DND-41 (cell line): Measurements from ENCODE around the gene CD151.

ENCODE experiments used
- CTCF ChIP-seq: IDR thresholded peaks from 2 replicates; pipeline ENCODE4 v1.5.1; 2012; ENCODE audit warnings: borderline replicate concordance, low read length, moderate library complexity, mild to moderate bottlenecking; ENCODE audit not compliant: poor library complexity, severe bottlenecking; ENCODE audit errors: extremely low read depth
- EZH2 ChIP-seq: IDR thresholded peaks from 3 replicates; pipeline ENCODE4 v1.6.1; 2012; ENCODE audit warnings: borderline replicate concordance, low read depth, mild to moderate bottlenecking, moderate library complexity, low read length, inconsistent platforms; ENCODE audit not compliant: severe bottlenecking

- TF ChIP-seq CTCF (no peak), EZH2 (no peak)
Observed at GRCh38 chr11:800473-800872, 32.3 kb upstream of the CD151 start.
